Measurements from ENCODE around the gene SPG11. TPM values are rescaled to one million over a fixed set of nuclear protein-coding genes. Genes with fewer than 3 reads are reported as not detected.
A peak's percentile ranks its signal among the peaks of the same experiment; 100 is the strongest.

Gene SPG11
- total and polyA plus RNA-seq, 10 of the 15 experiments (the other 5 are each of a cell fraction or from before 2014, with no cell fraction given) = 22.1 to 85.1 (median 47.2) TPM

DNA sequence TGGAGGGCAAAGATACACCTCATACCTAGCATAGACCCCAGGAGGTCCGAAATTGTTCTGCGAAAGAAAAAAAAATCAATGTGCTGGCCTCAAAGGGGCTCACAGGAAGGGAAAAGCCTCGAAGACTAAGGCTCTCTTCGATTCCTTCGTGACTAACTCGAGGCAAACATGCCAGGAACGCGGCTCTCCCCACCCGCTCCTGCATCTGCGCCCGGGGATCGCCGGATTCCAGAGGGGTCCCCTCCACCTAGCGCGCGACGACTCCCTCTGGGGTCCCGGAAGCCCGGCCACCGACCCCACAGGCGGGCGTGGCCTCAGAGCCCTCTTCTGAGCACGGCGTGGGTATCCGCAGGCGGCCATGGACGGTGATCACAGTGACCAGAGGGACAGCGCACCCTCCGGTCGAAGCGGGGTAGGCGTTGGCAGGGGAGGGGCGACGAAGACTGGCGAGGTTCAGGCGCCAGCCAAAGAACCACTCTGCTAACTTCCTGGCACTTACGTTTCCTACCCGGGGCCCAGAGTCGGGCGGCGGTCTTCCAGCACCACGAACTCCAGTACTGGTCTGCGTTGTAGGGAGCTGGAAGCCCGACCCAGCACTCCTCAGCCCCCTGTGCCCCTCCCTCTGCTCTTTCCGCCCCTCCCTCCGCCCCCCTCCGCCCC, 127.0 kb downstream of the SPG11 start (continued):
- TF ChIP-seq, protein P1, sequence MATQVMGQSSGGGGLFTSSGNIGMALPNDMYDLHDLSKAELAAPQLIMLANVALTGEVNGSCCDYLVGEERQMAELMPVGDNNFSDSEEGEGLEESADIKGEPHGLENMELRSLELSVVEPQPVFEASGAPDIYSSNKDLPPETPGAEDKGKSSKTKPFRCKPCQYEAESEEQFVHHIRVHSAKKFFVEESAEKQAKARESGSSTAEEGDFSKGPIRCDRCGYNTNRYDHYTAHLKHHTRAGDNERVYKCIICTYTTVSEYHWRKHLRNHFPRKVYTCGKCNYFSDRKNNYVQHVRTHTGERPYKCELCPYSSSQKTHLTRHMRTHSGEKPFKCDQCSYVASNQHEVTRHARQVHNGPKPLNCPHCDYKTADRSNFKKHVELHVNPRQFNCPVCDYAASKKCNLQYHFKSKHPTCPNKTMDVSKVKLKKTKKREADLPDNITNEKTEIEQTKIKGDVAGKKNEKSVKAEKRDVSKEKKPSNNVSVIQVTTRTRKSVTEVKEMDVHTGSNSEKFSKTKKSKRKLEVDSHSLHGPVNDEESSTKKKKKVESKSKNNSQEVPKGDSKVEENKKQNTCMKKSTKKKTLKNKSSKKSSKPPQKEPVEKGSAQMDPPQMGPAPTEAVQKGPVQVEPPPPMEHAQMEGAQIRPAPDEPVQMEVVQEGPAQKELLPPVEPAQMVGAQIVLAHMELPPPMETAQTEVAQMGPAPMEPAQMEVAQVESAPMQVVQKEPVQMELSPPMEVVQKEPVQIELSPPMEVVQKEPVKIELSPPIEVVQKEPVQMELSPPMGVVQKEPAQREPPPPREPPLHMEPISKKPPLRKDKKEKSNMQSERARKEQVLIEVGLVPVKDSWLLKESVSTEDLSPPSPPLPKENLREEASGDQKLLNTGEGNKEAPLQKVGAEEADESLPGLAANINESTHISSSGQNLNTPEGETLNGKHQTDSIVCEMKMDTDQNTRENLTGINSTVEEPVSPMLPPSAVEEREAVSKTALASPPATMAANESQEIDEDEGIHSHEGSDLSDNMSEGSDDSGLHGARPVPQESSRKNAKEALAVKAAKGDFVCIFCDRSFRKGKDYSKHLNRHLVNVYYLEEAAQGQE (IDR thresholded peaks at IDR 0.05; ENCODE audit: low read depth, low read length) = 0 out of 2 replicates have a peak, but pooled peaks have one; percentile 13
- TF ChIP-seq ZNF622 (IDR thresholded peaks at IDR 0.05) (no peak), SUZ12 (IDR thresholded peaks at IDR 0.05; ENCODE audit: unreplicated experiment) (no peak), STAT3 (IDR thresholded peaks at IDR 0.05; ENCODE audit: low read depth, low read length) (no peak), HCFC1 (IDR thresholded peaks at IDR 0.05; ENCODE audit: low read length) (no peak), IKZF1 (conservative IDR thresholded peaks at IDR 0.05) (peak; percentile 13), SRF (IDR thresholded peaks at IDR 0.05; ENCODE audit: low read depth in 2 of 2, low read length in 2 of 2) (0 out of 4 replicates have a peak, but pooled peaks of 1 of the 2 experiments have one; percentile 44), PKNOX1 (IDR thresholded peaks at IDR 0.05) (no peak), NR2F1 (conservative IDR thresholded peaks at IDR 0.05) (0 out of 2 replicates have a peak, but pooled peaks have one; percentile 14), MYB (IDR thresholded peaks at IDR 0.05; ENCODE audit: borderline replicate concordance, low read depth, low read length) (no peak), MTA3 (IDR thresholded peaks at IDR 0.05; ENCODE audit: borderline replicate concordance, low read length) (no peak; the same call in 1 of the 2 replicates), MXI1 (IDR thresholded peaks at IDR 0.05; ENCODE audit: low read depth, low read length) (0 out of 2 replicates have a peak, but pooled peaks have one; percentile 23), RAD21 (IDR thresholded peaks at IDR 0.05; ENCODE audit: insufficient read depth, low read depth, low read length) (no peak), FOXM1 (IDR thresholded peaks at IDR 0.05; ENCODE audit: low read depth, low read length) (no peak), POU2F2 (IDR thresholded peaks at IDR 0.05; ENCODE audit: borderline replicate concordance, low read depth, low read length) (peak; percentile 46; the same call in 1 of the 3 replicates), ZNF274 (IDR thresholded peaks at IDR 0.05; ENCODE audit: insufficient read depth, insufficient read length) (no peak), ELK1 (IDR thresholded peaks at IDR 0.05; ENCODE audit: low read depth, low read length) (peak; percentile 8; the same call in 1 of the 2 replicates), HDGF (IDR thresholded peaks at IDR 0.05) (no peak; the same call in 1 of the 2 replicates), MTA2 (IDR thresholded peaks at IDR 0.05; ENCODE audit: low read depth) (no peak), POLR2AphosphoS2 (IDR thresholded peaks at IDR 0.05; ENCODE audit: low read depth, low read length) (0 out of 2 replicates have a peak, but pooled peaks have one; percentile 67)
- TF ChIP-seq, protein P2, sequence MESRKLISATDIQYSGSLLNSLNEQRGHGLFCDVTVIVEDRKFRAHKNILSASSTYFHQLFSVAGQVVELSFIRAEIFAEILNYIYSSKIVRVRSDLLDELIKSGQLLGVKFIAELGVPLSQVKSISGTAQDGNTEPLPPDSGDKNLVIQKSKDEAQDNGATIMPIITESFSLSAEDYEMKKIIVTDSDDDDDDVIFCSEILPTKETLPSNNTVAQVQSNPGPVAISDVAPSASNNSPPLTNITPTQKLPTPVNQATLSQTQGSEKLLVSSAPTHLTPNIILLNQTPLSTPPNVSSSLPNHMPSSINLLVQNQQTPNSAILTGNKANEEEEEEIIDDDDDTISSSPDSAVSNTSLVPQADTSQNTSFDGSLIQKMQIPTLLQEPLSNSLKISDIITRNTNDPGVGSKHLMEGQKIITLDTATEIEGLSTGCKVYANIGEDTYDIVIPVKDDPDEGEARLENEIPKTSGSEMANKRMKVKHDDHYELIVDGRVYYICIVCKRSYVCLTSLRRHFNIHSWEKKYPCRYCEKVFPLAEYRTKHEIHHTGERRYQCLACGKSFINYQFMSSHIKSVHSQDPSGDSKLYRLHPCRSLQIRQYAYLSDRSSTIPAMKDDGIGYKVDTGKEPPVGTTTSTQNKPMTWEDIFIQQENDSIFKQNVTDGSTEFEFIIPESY (IDR thresholded peaks at IDR 0.05) = no peak
